ENCODE data around the gene HSF4.
A peak's percentile ranks its signal among the peaks of the same experiment; 100 is the strongest.

Gene HSF4

DNA sequence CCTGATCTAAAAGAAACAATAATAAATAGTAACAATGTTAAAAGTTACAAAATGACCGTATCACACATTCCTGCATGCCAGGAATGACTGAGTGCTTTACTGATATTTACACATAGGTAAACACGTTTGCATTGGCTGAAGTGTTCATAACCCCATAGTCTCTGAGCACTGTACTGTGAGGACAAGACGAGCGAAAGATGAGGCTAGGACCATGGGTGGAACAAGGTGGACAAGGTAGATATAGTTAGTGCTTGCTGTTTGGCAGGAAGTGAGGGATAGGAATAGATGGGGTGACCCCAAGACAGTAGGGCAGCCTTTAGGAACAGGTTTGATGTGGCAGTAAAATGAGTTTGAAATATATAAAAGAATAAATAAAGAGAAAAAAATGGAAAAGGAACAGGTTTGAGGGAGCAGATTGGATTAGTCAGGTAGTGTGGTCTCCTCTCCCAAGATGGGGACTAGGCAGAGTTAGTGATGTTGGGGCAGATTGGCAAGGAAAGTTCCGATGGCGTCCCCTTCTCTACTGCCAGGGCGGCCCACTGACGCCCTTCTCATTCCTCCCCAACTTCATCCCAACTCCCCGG, 27.0 kb downstream of the HSF4 start:
- Histone ChIP-seq H3K4me2 (ENCODE audit: low read length) (peak overlapping the region; percentile 28), H3K36me3 (ENCODE audit: control insufficient read depth, insufficient read depth, low read length) (no peaks in the 10 kb centered on the region), H2AFZ (peak overlapping the region; percentile 1), H3K4me3 (ENCODE audit: low read depth, low read length) (no peak overlapping the region), H3K79me2 (peaks cover 10% of the 10 kb centered on the region), H3K9ac (no peak overlapping the region), H3K27me3 (ENCODE audit: control insufficient read depth, insufficient read depth, low read length) (no peaks in the 10 kb centered on the region), H3K27ac (no peak overlapping the region), H3K9me3 (ENCODE audit: control insufficient read depth, low read length) (no peaks in the 10 kb centered on the region), H3K4me1 (peaks cover 11% of the 10 kb centered on the region)
- TF ChIP-seq, protein P1, sequence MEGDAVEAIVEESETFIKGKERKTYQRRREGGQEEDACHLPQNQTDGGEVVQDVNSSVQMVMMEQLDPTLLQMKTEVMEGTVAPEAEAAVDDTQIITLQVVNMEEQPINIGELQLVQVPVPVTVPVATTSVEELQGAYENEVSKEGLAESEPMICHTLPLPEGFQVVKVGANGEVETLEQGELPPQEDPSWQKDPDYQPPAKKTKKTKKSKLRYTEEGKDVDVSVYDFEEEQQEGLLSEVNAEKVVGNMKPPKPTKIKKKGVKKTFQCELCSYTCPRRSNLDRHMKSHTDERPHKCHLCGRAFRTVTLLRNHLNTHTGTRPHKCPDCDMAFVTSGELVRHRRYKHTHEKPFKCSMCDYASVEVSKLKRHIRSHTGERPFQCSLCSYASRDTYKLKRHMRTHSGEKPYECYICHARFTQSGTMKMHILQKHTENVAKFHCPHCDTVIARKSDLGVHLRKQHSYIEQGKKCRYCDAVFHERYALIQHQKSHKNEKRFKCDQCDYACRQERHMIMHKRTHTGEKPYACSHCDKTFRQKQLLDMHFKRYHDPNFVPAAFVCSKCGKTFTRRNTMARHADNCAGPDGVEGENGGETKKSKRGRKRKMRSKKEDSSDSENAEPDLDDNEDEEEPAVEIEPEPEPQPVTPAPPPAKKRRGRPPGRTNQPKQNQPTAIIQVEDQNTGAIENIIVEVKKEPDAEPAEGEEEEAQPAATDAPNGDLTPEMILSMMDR (IDR thresholded peaks at IDR 0.05): no peak

DNA sequence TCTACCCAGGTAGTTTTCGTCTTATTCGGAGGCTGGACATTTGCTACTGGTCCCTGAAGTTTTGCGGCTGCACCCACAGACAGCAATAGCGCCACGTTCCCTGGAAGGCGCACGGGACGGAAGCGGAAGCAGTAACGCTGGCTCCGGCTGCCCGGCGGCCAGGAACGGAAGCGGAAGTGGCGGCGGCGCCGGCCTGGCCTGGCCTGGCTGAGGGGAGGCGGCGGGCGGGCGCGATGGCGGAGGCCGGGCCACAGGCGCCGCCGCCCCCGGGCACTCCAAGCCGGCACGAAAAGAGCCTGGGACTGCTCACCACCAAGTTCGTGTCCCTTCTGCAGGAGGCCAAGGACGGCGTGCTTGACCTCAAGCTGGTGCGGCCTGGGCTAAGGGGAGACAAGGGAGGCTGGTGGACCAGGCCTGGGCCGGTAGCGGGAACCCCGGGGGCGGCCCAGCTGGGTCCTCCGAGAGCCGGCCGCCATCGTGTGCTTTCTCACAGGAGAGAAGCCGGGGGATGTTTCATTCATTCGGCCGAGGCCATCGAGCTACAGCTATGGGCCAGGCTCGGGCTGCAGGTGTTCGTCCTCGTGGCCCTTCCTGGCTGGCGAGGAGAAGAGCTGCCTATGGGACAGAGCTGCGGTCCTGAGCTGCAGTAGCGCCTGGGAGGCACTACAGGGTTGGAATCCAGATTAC, 27.6 kb downstream of the HSF4 start, which contains the start of gene E2F4:
Gene E2F4 (plus strand): TSS at position 161 of the 687 bp plus-strand sequence. CDS start 73 bp downstream, at position 234.
- H3K9ac ChIP-seq: peak within 1 kb of the TSS; percentile 86
- H3K4me3 ChIP-seq (ENCODE audit: low read depth, low read length): peak within 1 kb of the TSS; percentile 86
- peaks cover 11% of the 10 kb centered on the region for H3K4me1 ChIP-seq
- peak within 1 kb of the TSS; percentile 95 for H3K4me2 ChIP-seq (ENCODE audit: low read length)
- H3K79me2 ChIP-seq: peaks cover 10% of the 10 kb centered on the region
- peak within 1 kb of the TSS; percentile 56 for H3K27ac ChIP-seq
- H3K9me3 ChIP-seq (ENCODE audit: control insufficient read depth, low read length): no peaks in the 10 kb centered on the region
- H3K27me3 ChIP-seq (ENCODE audit: control insufficient read depth, insufficient read depth, low read length): no peaks in the 10 kb centered on the region
- H3K36me3 ChIP-seq (ENCODE audit: control insufficient read depth, insufficient read depth, low read length): no peaks in the 10 kb centered on the region
- TF ChIP-seq, protein P1 (IDR thresholded peaks at IDR 0.05): peak; percentile 14
- peak within 1 kb of the TSS; percentile 71 for H2AFZ ChIP-seq

DNA sequence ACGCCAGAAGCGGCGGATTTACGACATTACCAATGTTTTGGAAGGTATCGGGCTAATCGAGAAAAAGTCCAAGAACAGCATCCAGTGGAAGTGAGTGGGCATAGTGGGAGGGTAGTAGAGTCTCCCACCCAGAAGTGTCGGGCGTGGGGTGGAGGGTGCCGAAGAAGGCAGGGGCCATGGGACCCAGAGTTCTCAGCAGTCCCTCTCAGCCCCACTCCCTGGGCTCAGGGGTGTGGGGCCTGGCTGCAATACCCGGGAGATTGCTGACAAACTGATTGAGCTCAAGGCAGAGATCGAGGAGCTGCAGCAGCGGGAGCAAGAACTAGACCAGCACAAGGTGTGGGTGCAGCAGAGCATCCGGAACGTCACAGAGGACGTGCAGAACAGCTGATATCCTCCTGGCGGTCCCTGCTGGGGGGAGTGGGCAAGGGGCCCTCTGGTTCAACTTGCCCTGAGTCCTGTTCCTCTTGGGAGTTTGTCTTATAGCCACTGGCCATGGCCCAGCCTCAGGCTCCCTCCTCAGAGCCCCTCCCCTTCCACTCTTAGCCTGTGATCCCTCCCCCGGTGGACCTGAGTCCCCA, 28.3 kb downstream of the HSF4 start:
- H3K79me2 ChIP-seq: peaks cover 10% of the 10 kb centered on the region
- TF ChIP-seq, protein P1 (IDR thresholded peaks at IDR 0.05): no peak
- peaks cover 11% of the 10 kb centered on the region for H3K4me1 ChIP-seq
- no peak overlapping the region for H3K27ac ChIP-seq
- H3K9me3 ChIP-seq (ENCODE audit: control insufficient read depth, low read length): no peaks in the 10 kb centered on the region
- no peaks in the 10 kb centered on the region for H3K27me3 ChIP-seq (ENCODE audit: control insufficient read depth, insufficient read depth, low read length)
- peak overlapping the region; percentile 95 for H3K4me2 ChIP-seq (ENCODE audit: low read length)
- no peaks in the 10 kb centered on the region for H3K36me3 ChIP-seq (ENCODE audit: control insufficient read depth, insufficient read depth, low read length)
- peak overlapping the region; percentile 86 for H3K4me3 ChIP-seq (ENCODE audit: low read depth, low read length)
- H3K9ac ChIP-seq: no peak overlapping the region
- H2AFZ ChIP-seq: no peak overlapping the region

DNA sequence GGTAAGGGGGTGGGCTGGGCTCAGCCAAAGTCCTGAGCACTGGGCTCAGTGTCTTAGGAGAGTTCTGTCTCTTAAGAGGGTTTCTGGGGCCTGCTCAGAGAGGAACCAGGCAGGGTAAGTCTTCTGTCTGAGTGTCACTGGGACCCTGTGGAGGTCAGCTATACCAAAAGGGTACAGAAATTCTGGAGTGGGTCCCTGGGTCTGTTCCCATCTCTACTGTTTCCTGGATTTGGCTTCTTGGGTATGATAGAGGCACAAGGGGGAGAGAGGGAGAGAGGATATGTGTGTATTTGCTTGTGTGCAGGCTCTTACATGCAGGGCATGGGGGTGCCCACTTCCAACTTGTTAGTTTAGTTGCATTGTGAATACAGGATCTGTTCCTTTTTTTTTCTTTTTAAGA, 29.0 kb downstream of the HSF4 start:
- Histone ChIP-seq H3K27me3 (ENCODE audit: control insufficient read depth, insufficient read depth, low read length) (no peaks in the 10 kb centered on the region), H3K27ac (no peak overlapping the region), H3K4me2 (ENCODE audit: low read length) (no peak overlapping the region), H3K9ac (no peak overlapping the region), H3K9me3 (ENCODE audit: control insufficient read depth, low read length) (no peaks in the 10 kb centered on the region), H3K79me2 (peaks cover 10% of the 10 kb centered on the region), H3K36me3 (ENCODE audit: control insufficient read depth, insufficient read depth, low read length) (no peaks in the 10 kb centered on the region), H2AFZ (no peak overlapping the region), H3K4me1 (peaks cover 14% of the 10 kb centered on the region), H3K4me3 (ENCODE audit: low read depth, low read length) (no peak overlapping the region)
- TF ChIP-seq, protein P1 (IDR thresholded peaks at IDR 0.05): no peak

All from parathyroid adenoma (tissue), 2 donors.